Loucy (cell line): ENCODE data around the gene TYW1.
"Not testable (repeated sequence)": the region's sequence is repeated elsewhere in the genome, so short reads cannot be mapped to it uniquely, and the experiment has no call there.

Experiments used
- CTCF ChIP-seq: fragments of 200-600 bp; sonication (generic); conservative IDR thresholded peaks from 2 replicates; pipeline ENCODE4 v1.5.1; 2014; ENCODE audit warnings: mild to moderate bottlenecking, antibody characterized with exemption, low read length
- EZH2phosphoT487 ChIP-seq: fragments of 200-600 bp; IDR thresholded peaks from 2 replicates; pipeline ENCODE4 v1.6.1; 2018; ENCODE audit warnings: antibody characterized with exemption, mild to moderate bottlenecking, moderate library complexity, borderline replicate concordance

- not testable (repeated sequence) for TF ChIP-seq CTCF, EZH2phosphoT487
Measured at GRCh38 chr7:67182956-67183750, 186.5 kb downstream of the TYW1 start.
